Suprapubic skin (tissue), 4 donors: ENCODE results near the gene PRR36.

Source experiments
- CTCF ChIP-seq, 2 donors: fragments of 200-600 bp in 1 of 2; fragments of 450-650 bp in 1 of 2; sonication (generic) in 1 of 2; IDR thresholded peaks; one replicate each; pipeline ENCODE4 v1.5.1; 2016 to 2019; ENCODE audit warnings: antibody characterized with exemption in 2 of 2, mild to moderate bottlenecking in 1 of 2, moderate library complexity in 1 of 2
- EP300 ChIP-seq: sonication (generic); formaldehyde crosslinking; IDR thresholded peaks from one replicate; pipeline ENCODE4 v1.6.1; 2017; ENCODE audit warnings: antibody characterized with exemption
- POLR2A ChIP-seq, 2 donors: fragments of 450-650 bp; IDR thresholded peaks; one replicate each; pipeline ENCODE4 v1.6.1; 2017; ENCODE audit warnings: antibody characterized with exemption in 2 of 2, mild to moderate bottlenecking in 2 of 2, moderate library complexity in 2 of 2
- POLR2AphosphoS5 ChIP-seq, 3 donors: sonication (generic); formaldehyde crosslinking; IDR thresholded peaks; one replicate each; pipeline ENCODE4 v1.6.1; 2017; ENCODE audit warnings: antibody characterized with exemption in 3 of 3

GRCh38 chr19:7844951-7845350, 29.2 kb downstream of the PRR36 start:
- TF ChIP-seq CTCF (IDR thresholded peaks at IDR 0.05) (no peak), POLR2A (IDR thresholded peaks at IDR 0.05) (no peak), POLR2AphosphoS5 (IDR thresholded peaks at IDR 0.05) (no peak), EP300 (no peak)
